HepG2 (cell line): Measurements from ENCODE around the gene RASSF4. TPM values are rescaled to one million over a fixed set of nuclear protein-coding genes. Genes with fewer than 3 reads are reported as not detected.
A peak's percentile ranks its signal among the peaks of the same experiment; 100 is the strongest.

Experiments
- ATAC-seq: fragments of 200-7000 bp; cut with Tn5 transposase; 3 replicates; pipeline ENCODE4 v1.9.1; 2020; ENCODE audit warnings: mild to moderate bottlenecking, moderate library complexity
- BruUV-seq: library from RNA; stranded (reverse); fragments of 400-500 nt; replicated peaks from 2 replicates; lab custom pipeline; 2021; lab: Mats Ljungman, UMichigan
- CTCF ChIA-PET: fragments of 300-600 bp; formaldehyde crosslinking; extraction: SDS; loops from one replicate; lab custom pipeline; 2021; ENCODE audit warnings: low total read pairs, inconsistent platforms, low intra/inter-chr PET ratio; lab: Yijun Ruan, JAX
- POLR2A ChIA-PET: fragments of 350-600 bp; sonication (Branson Sonifier 250); formaldehyde crosslinking; loops from one replicate; lab custom pipeline; 2020; ENCODE audit warnings: antibody characterized with exemption, inconsistent platforms; lab: Yijun Ruan, JAX
- DNase-seq: peaks from one replicate; pipeline ENCODE4 v3.0.0-alpha.2; 2015; ENCODE audit warnings: low spot score
- FAIRE-seq: peaks from 3 replicates; lab custom pipeline; 2011; peaks lifted over from hg19 to GRCh38; lab: Jason Lieb, UNC
- H2AFZ ChIP-seq: one replicate; pipeline ENCODE4 v1.6.1; 2011; ENCODE audit warnings: low read length, inconsistent platforms
- H3K27ac ChIP-seq: fragments of 300-600 bp; 3 replicates; pipeline ENCODE4 v1.8.0; 2011; ENCODE audit warnings: mixed run types, mild to moderate bottlenecking, mixed read lengths, low read length, inconsistent platforms; ENCODE audit not compliant: insufficient read depth; ENCODE audit errors: extremely low read length
- H3K27me3 ChIP-seq, 2 experiments: fragments of 200-600 bp in 1 of 2; 2 replicates in 1 of 2; 3 replicates in 1 of 2; pipeline versions ENCODE4 v1.6.0 to v1.8.0; 2011; ENCODE audit warnings: low read length in 2 of 2, mild to moderate bottlenecking in 2 of 2, moderate library complexity in 2 of 2, inconsistent platforms in 1 of 2; ENCODE audit not compliant: insufficient read depth in 2 of 2, control insufficient read depth in 1 of 2
- H3K36me3 ChIP-seq, 2 experiments: fragments of 200-600 bp in 1 of 2; replicated peaks in 1 of 2; 2 replicates in 1 of 2; 3 replicates in 1 of 2; pipeline versions ENCODE4 v1.5.1 to v1.8.0; 2011; ENCODE audit warnings: low read length in 2 of 2, inconsistent platforms in 1 of 2; ENCODE audit not compliant: insufficient read depth in 2 of 2, control insufficient read depth in 1 of 2
- H3K4me1 ChIP-seq: 2 replicates; pipeline ENCODE4 v1.5.1; 2012; ENCODE audit warnings: low read length, inconsistent platforms; ENCODE audit not compliant: insufficient read depth
- H3K4me2 ChIP-seq: 2 replicates; pipeline ENCODE4 v1.6.0; 2011; ENCODE audit warnings: low read depth, low read length, inconsistent platforms
- H3K4me3 ChIP-seq, 3 experiments: fragments of 200-600 bp in 1 of 3; sonication (generic), shearing (Covaris generic) in 1 of 3; replicated peaks in 1 of 3; 2 replicates each; pipeline ENCODE4 v1.5.1; 2011 to 2016; ENCODE audit warnings: low read length in 3 of 3, inconsistent platforms in 2 of 3, low read depth in 2 of 3, mild to moderate bottlenecking in 2 of 3, control low read depth in 1 of 3, mixed read lengths in 1 of 3; ENCODE audit not compliant: insufficient read depth in 1 of 3
- H3K79me2 ChIP-seq: one replicate; pipeline ENCODE4 v1.6.1; 2011; ENCODE audit warnings: low read length, inconsistent platforms; ENCODE audit not compliant: insufficient read depth
- H3K9ac ChIP-seq: 2 replicates; pipeline ENCODE4 v1.6.0; 2011; ENCODE audit warnings: mild to moderate bottlenecking, low read depth, low read length, inconsistent platforms; ENCODE audit not compliant: insufficient read depth
- H3K9me3 ChIP-seq: 2 replicates; pipeline ENCODE4 v1.5.1; 2012; ENCODE audit warnings: mild to moderate bottlenecking, low read length
- H4K20me1 ChIP-seq: 2 replicates; pipeline ENCODE4 v1.6.0; 2011; ENCODE audit warnings: inconsistent platforms, mild to moderate bottlenecking, low read length, moderate library complexity; ENCODE audit not compliant: insufficient read depth
- AGO1 ChIP-seq: fragments of 200-400 bp; formaldehyde crosslinking; IDR thresholded peaks from 2 replicates; pipeline ENCODE4 v1.6.1; 2017; ENCODE audit warnings: mild to moderate bottlenecking, low read depth, low read length, moderate library complexity; ENCODE audit not compliant: poor library complexity, severe bottlenecking
- HDAC2 ChIP-seq: sonication (generic); formaldehyde crosslinking; IDR thresholded peaks from 2 replicates; pipeline ENCODE4 v1.4.0; 2020; ENCODE audit warnings: missing genetic modification reagents
- MYNN ChIP-seq: sonication (generic); formaldehyde crosslinking; IDR thresholded peaks from 2 replicates; pipeline ENCODE4 v1.4.0; 2020; ENCODE audit warnings: mild to moderate bottlenecking, low read depth, missing genetic modification reagents
- PHB2 ChIP-seq: fragments of 450-650 bp; IDR thresholded peaks from 2 replicates; pipeline ENCODE4 v1.6.1; 2018; ENCODE audit not compliant: partially characterized antibody
- TCF12 ChIP-seq, 2 experiments: fragments of 450-650 bp in 1 of 2; sonication (generic) in 1 of 2; formaldehyde crosslinking in 1 of 2; IDR thresholded peaks; 2 replicates each; pipeline versions ENCODE4 v1.6.1 to v1.8.0; 2017 to 2022; ENCODE audit warnings: antibody characterized with exemption in 1 of 2, mild to moderate bottlenecking in 1 of 2, missing genetic modification reagents in 1 of 2, moderate library complexity in 1 of 2
- ZNF337 ChIP-seq: sonication (generic); formaldehyde crosslinking; IDR thresholded peaks from 2 replicates; pipeline ENCODE4 v1.5.1; 2020; ENCODE audit warnings: missing genetic modification reagents, low read depth, mild to moderate bottlenecking, borderline replicate concordance
- ZNF549 ChIP-seq: sonication (generic); formaldehyde crosslinking; IDR thresholded peaks from 2 replicates; pipeline ENCODE4 v1.5.0; 2020; ENCODE audit warnings: missing genetic modification reagents
- WGBS: methylation state at CpG from one replicate; pipeline ENCODE4 v1.1.6; 2017; ENCODE audit warnings: low lambda C conversion rate; 5-methylcytosine and 5-hydroxymethylcytosine counted together
- in situ Hi-C: cut with HindIII; loops from 2 replicates; pipeline ENCODE4 v1.10.0; 2017; ENCODE audit warnings: low pct_unique_long_range_greater_than_20kb; ENCODE audit not compliant: extremely low pct_ligation_motif_present
- intact Hi-C: fragments of 100-400 bp; cut with micrococcal nuclease; formaldehyde crosslinking; loops from one replicate; pipeline ENCODE4 v1.10.0; 2022; ENCODE audit not compliant: unreplicated experiment
- polyA plus RNA-seq, 8 experiments: library from polyadenylated mRNA; depleted of rRNA in 3 of 8; stranded (reverse) in 7 of 8; unstranded in 1 of 8; fragments of >200 nt; fragmentation: Illumina TruSeq in 4 of 8; extraction: Trizol in 4 of 8; gene quantifications; 2 replicates each; pipeline versions ENCODE4 v1.2.1 to v1.2.3, GENCODE V29; 2011 to 2016; ENCODE audit warnings: low read depth in 4 of 8, missing spikeins in 1 of 8, mixed read lengths in 1 of 8; ENCODE audit not compliant: insufficient read depth in 1 of 8
- total RNA-seq, 5 experiments: library from RNA; depleted of rRNA; stranded (reverse); fragments of >200 nt; fragmentation: Illumina TruSeq; extraction: Trizol; gene quantifications; 2 replicates each; pipeline ENCODE4 v1.2.3, GENCODE V29; 2016; ENCODE audit warnings: low read depth in 1 of 5
- TF ChIP-seq, protein P1 (sequence below): sonication (generic); formaldehyde crosslinking; IDR thresholded peaks from 2 replicates; pipeline ENCODE4 v1.5.0; 2020; ENCODE audit warnings: missing genetic modification reagents
- TF ChIP-seq, protein P2 (sequence below): sonication (generic); IDR thresholded peaks from 2 replicates; pipeline ENCODE4 v1.6.1; 2016; ENCODE audit warnings: low read depth, borderline replicate concordance

RASSF4 gene
- total and polyA plus RNA-seq, 2 of the 13 experiments (the other 11 are each of a cell fraction or from before 2014, with no cell fraction given): 34.0 to 51.7 TPM

GRCh38 chr10:44946205-44946604 is 13.4 kb upstream of the RASSF4 start:
- Histone ChIP-seq H3K36me3 (no peaks in the 10 kb centered on the region), H3K79me2 (no peaks in the 10 kb centered on the region), H3K4me3 (no peak overlapping the region), H3K9ac (no peak overlapping the region), H4K20me1 (no peaks in the 10 kb centered on the region), H3K27me3 (no peaks in the 10 kb centered on the region), H2AFZ (no peak overlapping the region), H3K4me1 (peaks cover 61% of the 10 kb centered on the region), H3K4me2 (peak overlapping the region; percentile 29; the same call in 1 of the 2 replicates), H3K27ac (peak overlapping the region; percentile 29), H3K9me3 (peaks cover 8% of the 10 kb centered on the region)
- peak; percentile 19; the same call in 1 of the 3 replicates for ATAC-seq
- in situ Hi-C loops (no loop called here), intact Hi-C loops (no loop called here)
- 83% methylated on average over 2 of the region's 2 CpGs for WGBS
- no peak for FAIRE-seq
- POLR2A ChIA-PET: interaction anchor here (0.7 to 5.9 kb wide), 7 partner anchors 11 to 50 kb away, joined by 3 to 84 read pairs (median 6); partner anchors contain the start of genes DEPP1 and RASSF4
- TF ChIP-seq TCF12 (IDR thresholded peaks at IDR 0.05) (no peak), TCF12 (CRISPR knock-in tag; IDR thresholded peaks at IDR 0.05) (no peak), PHB2 (no peak), ZNF337 (CRISPR knock-in tag) (no peak), ZNF549 (CRISPR knock-in tag) (no peak), AGO1 (no peak), MYNN (CRISPR knock-in tag) (no peak)
- no TSS peak for BruUV-seq
- CTCF ChIA-PET: no interaction called here
- no peak for DNase-seq

DNA sequence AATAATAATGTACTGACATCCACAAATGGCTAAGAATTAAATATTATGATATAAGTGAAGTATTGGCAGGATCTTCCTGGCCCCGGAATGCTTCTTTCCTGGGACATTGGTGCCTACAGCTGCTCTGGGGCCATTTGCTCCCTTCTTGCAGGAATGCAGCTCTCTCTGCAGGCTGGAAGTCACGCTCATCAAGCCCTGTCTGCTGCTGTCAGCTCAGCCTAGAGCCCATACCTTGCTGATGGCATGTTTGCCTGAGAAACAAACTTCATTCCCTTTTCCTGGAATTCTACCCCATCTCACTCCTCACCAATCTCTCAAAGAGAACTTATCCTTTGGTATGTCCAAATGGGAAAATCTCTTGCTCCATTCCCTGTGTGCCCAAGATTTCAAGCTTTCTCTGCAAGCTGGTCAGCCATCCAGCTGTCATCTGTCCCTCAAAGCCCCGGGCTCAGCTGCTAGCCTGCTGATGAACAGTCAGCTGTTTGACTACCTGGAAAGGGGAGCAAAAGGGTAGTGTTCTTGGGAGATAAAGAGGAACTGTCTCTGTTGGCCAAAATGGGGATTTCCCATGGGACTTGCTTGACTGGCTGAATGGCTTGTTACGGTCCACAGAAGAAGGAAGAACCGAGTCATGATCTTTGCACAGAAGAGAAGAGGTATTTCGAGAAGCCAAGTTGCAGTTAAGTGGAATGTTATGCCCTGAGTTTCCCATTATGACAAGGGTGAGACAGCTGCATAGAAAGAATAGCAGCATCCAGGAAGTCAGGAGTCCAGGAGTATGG is 12.0 kb upstream of the RASSF4 start:
- ChIA-PET POLR2A (interaction anchor here (1.3 to 5.9 kb wide), 4 partner anchors 14 to 49 kb away, joined by 3 to 84 read pairs (median 8); partner anchors contain the start of gene RASSF4), CTCF (no interaction called here)
- Histone ChIP-seq H3K27me3 (no peaks in the 10 kb centered on the region), H3K4me2 (no peak overlapping the region), H3K9ac (no peak overlapping the region), H3K4me3 (no peak overlapping the region), H3K36me3 (no peaks in the 10 kb centered on the region), H3K9me3 (peaks cover 8% of the 10 kb centered on the region), H3K27ac (no peak overlapping the region), H3K4me1 (peaks cover 75% of the 10 kb centered on the region), H2AFZ (no peak overlapping the region), H3K79me2 (no peaks in the 10 kb centered on the region), H4K20me1 (no peaks in the 10 kb centered on the region)
- BruUV-seq: no TSS peak
- 83% methylated on average over 6 of the region's 6 CpGs for WGBS
- TF ChIP-seq, protein P1, sequence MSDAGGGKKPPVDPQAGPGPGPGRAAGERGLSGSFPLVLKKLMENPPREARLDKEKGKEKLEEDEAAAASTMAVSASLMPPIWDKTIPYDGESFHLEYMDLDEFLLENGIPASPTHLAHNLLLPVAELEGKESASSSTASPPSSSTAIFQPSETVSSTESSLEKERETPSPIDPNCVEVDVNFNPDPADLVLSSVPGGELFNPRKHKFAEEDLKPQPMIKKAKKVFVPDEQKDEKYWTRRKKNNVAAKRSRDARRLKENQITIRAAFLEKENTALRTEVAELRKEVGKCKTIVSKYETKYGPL (CRISPR knock-in tag): no peak
- TF ChIP-seq, protein P2, sequence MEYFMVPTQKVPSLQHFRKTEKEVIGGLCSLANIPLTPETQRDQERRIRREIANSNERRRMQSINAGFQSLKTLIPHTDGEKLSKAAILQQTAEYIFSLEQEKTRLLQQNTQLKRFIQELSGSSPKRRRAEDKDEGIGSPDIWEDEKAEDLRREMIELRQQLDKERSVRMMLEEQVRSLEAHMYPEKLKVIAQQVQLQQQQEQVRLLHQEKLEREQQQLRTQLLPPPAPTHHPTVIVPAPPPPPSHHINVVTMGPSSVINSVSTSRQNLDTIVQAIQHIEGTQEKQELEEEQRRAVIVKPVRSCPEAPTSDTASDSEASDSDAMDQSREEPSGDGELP: 0 out of 2 replicates have a peak, but pooled peaks have one; percentile 15
- TF ChIP-seq HDAC2: no peak
- FAIRE-seq (no peak), ATAC-seq (no peak), DNase-seq (no peak)
- in situ Hi-C loops (no loop called here), intact Hi-C loops (no loop called here)
